GM12874 (cell line): ENCODE measurements around the gene FRMPD4.

ENCODE experiments used
- CTCF ChIP-seq: IDR thresholded peaks from 2 replicates; pipeline ENCODE4 v1.5.1; 2011; ENCODE audit warnings: low read depth, mild to moderate bottlenecking, control low read depth, low read length, moderate library complexity; ENCODE audit not compliant: insufficient read depth

The FRMPD4 gene

GRCh38 chrX:12709047-12709446 lies 570.8 kb downstream of the FRMPD4 start:
- no peak for TF ChIP-seq CTCF

GRCh38 chrX:12711435-12712040 lies 573.3 kb downstream of the FRMPD4 start:
- TF ChIP-seq CTCF: no peak

- TF ChIP-seq CTCF: no peak
Observed at GRCh38 chrX:12716574-12716973, 578.3 kb downstream of the FRMPD4 start.

- TF ChIP-seq CTCF: no peak
Observed at GRCh38 chrX:12719837-12720236, 581.6 kb downstream of the FRMPD4 start.

GRCh38 chrX:12721042-12721441 lies 582.8 kb downstream of the FRMPD4 start:
- TF ChIP-seq CTCF: no peak

- no peak for TF ChIP-seq CTCF
Observed at GRCh38 chrX:12722314-12722713, 584.0 kb downstream of the FRMPD4 start.

GRCh38 chrX:12741416-12741815 lies 603.1 kb downstream of the FRMPD4 start:
- TF ChIP-seq CTCF: no peak

GRCh38 chrX:12747433-12747832 lies 609.2 kb downstream of the FRMPD4 start:
- TF ChIP-seq CTCF: no peak
